ENCODE measurements around the gene ADGRG7.

Gene ADGRG7, protein sequence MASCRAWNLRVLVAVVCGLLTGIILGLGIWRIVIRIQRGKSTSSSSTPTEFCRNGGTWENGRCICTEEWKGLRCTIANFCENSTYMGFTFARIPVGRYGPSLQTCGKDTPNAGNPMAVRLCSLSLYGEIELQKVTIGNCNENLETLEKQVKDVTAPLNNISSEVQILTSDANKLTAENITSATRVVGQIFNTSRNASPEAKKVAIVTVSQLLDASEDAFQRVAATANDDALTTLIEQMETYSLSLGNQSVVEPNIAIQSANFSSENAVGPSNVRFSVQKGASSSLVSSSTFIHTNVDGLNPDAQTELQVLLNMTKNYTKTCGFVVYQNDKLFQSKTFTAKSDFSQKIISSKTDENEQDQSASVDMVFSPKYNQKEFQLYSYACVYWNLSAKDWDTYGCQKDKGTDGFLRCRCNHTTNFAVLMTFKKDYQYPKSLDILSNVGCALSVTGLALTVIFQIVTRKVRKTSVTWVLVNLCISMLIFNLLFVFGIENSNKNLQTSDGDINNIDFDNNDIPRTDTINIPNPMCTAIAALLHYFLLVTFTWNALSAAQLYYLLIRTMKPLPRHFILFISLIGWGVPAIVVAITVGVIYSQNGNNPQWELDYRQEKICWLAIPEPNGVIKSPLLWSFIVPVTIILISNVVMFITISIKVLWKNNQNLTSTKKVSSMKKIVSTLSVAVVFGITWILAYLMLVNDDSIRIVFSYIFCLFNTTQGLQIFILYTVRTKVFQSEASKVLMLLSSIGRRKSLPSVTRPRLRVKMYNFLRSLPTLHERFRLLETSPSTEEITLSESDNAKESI

GRCh38 chr3:100609305-100609704, at the start of gene ADGRG7:
Gene ADGRG7 (plus strand): TSS chr3:100609601. CDS start chr3:100609857, 256 bp downstream.
- no peak for DNase-seq (ENCODE audit: low read depth)
- no peak within 1 kb of the TSS for H3K4me3 ChIP-seq (ENCODE audit: low read depth, low read length)
- TF ChIP-seq, protein P1, sequence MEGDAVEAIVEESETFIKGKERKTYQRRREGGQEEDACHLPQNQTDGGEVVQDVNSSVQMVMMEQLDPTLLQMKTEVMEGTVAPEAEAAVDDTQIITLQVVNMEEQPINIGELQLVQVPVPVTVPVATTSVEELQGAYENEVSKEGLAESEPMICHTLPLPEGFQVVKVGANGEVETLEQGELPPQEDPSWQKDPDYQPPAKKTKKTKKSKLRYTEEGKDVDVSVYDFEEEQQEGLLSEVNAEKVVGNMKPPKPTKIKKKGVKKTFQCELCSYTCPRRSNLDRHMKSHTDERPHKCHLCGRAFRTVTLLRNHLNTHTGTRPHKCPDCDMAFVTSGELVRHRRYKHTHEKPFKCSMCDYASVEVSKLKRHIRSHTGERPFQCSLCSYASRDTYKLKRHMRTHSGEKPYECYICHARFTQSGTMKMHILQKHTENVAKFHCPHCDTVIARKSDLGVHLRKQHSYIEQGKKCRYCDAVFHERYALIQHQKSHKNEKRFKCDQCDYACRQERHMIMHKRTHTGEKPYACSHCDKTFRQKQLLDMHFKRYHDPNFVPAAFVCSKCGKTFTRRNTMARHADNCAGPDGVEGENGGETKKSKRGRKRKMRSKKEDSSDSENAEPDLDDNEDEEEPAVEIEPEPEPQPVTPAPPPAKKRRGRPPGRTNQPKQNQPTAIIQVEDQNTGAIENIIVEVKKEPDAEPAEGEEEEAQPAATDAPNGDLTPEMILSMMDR (IDR thresholded peaks at IDR 0.05; ENCODE audit: insufficient read depth, low read depth, low read length, missing control alignments) = no peak

- TF ChIP-seq, protein P1 (IDR thresholded peaks at IDR 0.05; ENCODE audit: insufficient read depth, low read depth, low read length, missing control alignments) = no peak
- no peak overlapping the region for H3K4me3 ChIP-seq (ENCODE audit: low read depth, low read length)
Observed at GRCh38 chr3:100560426-100560825, 49.0 kb upstream of the ADGRG7 start.

DNA sequence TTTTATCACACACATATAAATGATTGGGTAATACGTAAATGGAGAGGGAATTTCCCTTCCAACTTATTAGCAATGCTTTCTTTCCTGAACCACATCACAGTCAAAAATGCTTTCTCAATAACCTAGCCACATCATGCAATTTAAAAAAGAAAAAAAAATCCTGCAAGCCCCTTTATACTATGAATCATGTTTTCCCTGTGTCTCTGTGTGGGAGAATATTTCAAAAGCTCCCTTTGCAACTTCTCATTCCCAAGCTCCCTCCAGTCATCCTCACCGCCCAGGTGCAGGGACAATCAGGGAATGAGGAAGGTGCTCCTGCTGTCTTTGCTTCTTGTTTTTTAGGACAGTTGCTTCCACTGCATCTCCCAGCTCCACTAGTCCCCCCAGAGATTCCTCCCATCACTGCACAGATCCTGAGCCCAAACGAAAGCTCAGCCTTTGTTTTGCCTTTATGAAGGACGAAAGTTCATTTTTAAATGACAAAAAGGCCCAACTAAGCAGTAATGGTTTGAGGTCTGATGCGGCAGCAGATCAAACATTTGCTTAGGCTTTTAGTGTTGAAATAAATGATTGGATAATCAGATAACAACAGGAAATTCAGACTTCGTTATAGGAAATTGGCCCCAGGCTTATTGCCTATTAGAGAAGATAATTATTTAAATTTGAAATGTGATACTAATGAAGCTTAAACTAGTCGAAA, 47.8 kb upstream of the ADGRG7 start:
- DNase-seq (ENCODE audit: low read depth) = no peak
- H3K4me3 ChIP-seq (ENCODE audit: low read depth, low read length) = no peak overlapping the region
- TF ChIP-seq, protein P1 (IDR thresholded peaks at IDR 0.05; ENCODE audit: insufficient read depth, low read depth, low read length, missing control alignments) = no peak

More at GRCh38 chr3:100560426-100560825, 49.0 kb upstream of the ADGRG7 start:
- no peak for DNase-seq (ENCODE audit: low read depth)

GRCh38 chr3:100562224-100562857, 47.1 kb upstream of the ADGRG7 start:
- TF ChIP-seq, protein P1 (IDR thresholded peaks at IDR 0.05; ENCODE audit: insufficient read depth, low read depth, low read length, missing control alignments) = no peak
- no peak for DNase-seq (ENCODE audit: low read depth)
- H3K4me3 ChIP-seq (ENCODE audit: low read depth, low read length) = no peak overlapping the region

DNA sequence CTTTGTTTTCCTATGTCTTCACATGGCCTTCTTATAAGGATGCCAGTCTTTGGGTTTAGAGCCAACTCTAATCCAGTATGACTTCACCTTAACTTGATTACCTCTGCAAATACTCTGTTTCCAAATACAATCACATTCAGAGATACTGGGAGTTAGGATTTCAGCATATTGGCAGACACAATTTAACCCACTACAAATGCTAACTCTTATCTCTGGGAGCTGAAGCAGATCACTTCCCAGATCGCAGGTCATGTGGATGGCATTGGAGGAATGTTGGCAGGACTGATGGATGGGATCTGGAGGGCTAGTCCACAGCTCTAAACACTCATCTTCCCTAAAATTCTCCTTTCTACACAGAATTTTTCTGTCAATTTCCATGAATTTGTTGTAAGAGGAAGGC, 46.2 kb upstream of the ADGRG7 start:
- no peak for DNase-seq (ENCODE audit: low read depth)
- no peak overlapping the region for H3K4me3 ChIP-seq (ENCODE audit: low read depth, low read length)
- TF ChIP-seq, protein P1 (IDR thresholded peaks at IDR 0.05; ENCODE audit: insufficient read depth, low read depth, low read length, missing control alignments) = no peak

DNA sequence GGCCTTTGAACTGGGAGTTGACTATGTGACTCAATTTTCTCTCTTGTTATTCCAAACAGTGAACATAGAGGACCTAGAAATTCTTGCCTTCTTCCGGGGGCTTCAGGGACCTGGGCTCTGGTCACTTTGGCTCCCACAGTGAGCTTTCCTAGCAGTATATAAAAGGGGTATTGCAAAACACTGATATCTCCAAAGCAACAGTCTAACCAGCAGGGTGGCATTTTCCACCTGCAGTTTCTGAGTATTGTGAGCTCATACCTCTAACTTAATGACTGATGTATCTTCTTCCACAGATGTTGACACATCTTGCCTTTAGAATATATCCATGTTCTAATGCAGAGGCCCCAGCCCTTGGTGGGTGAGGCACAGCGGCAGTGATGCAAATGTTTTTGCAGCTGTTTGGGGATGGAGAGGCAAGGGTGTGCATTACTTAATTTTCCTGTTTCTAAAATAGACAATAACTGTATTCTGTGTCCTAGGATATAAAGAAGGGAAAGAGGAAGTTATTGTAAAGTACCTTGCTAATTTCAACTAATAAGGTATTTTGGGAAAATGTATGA, 45.7 kb upstream of the ADGRG7 start:
- DNase-seq (ENCODE audit: low read depth) = no peak
- TF ChIP-seq, protein P1 (IDR thresholded peaks at IDR 0.05; ENCODE audit: insufficient read depth, low read depth, low read length, missing control alignments) = no peak
- H3K4me3 ChIP-seq (ENCODE audit: low read depth, low read length) = no peak overlapping the region

Measured in GM12865 (cell line).